Measurements from ENCODE around the gene TCF25. TPM values are rescaled to one million over a fixed set of nuclear protein-coding genes. Genes with fewer than 3 reads are reported as not detected.

TCF25 gene
- total RNA-seq, 5 donors from 2014 or later (not counting 1 experiment from before 2014, with no cell fraction given), result 289 to 400 (median 322) TPM

GRCh38 chr16:89952049-89952448 lies 78.7 kb downstream of the TCF25 start:
- ChIA-PET POLR2A (no interaction called here), CTCF (interaction anchor here in 1 of 2 donors (1.0 kb wide), 1 partner anchor 44 kb away, joined by 3 read pairs; no protein-coding TSS in a partner anchor)
- Histone ChIP-seq H3K27me3 (replicated peaks in 1 of 2; ENCODE audit: control insufficient read depth in 2 of 2, extremely low read depth in 1 of 2, insufficient read depth in 2 of 2, low read length in 1 of 2) (peaks cover 2 to 14% of the 10 kb centered on the region in 2 experiments), H3K4me1 (ENCODE audit: control insufficient read depth in 1 of 2, extremely low read depth in 1 of 2, insufficient read depth in 2 of 2, low read length in 2 of 2) (peaks cover 3 to 22% of the 10 kb centered on the region in 2 experiments), H3K9me3 (no peaks in the 10 kb centered on the region), H3K36me3 (ENCODE audit: control insufficient read depth in 2 of 2, extremely low read depth in 1 of 2, insufficient read depth in 1 of 2, low read length in 1 of 2) (peaks cover 5 to 6% of the 10 kb centered on the region in 2 donors), H3K4me3 (ENCODE audit: control insufficient read depth in 1 of 2, extremely low read depth in 1 of 2, low read length in 1 of 2) (no peak overlapping the region), H3K27ac (ENCODE audit: low read length) (no peak overlapping the region)
- H3K27me3 Mint-ChIP-seq, result peaks cover 4% of the 10 kb centered on the region in 2 donors
- no peak overlapping the region for H3K4me3 Mint-ChIP-seq
- H3K27ac Mint-ChIP-seq, result no peak overlapping the region
- WGBS (ENCODE audit: insufficient coverage), result 100% methylated on average over 7 of the region's 12 CpGs
- H3K4me1 Mint-ChIP-seq, result peaks cover 10 to 32% (median 15%) of the 10 kb centered on the region in 3 donors
- no peak for ATAC-seq (replicated peaks in 1 of 4)
- H3K36me3 Mint-ChIP-seq, result peaks cover 7% of the 10 kb centered on the region
- no peak for DNase-seq
- no peaks in the 10 kb centered on the region for H3K9me3 Mint-ChIP-seq

GRCh38 chr16:89952551-89952950 lies 79.2 kb downstream of the TCF25 start:
- no peak for ATAC-seq (replicated peaks in 1 of 4)
- Histone ChIP-seq H3K4me1 (ENCODE audit: control insufficient read depth in 1 of 2, extremely low read depth in 1 of 2, insufficient read depth in 2 of 2, low read length in 2 of 2) (peaks cover 3 to 20% of the 10 kb centered on the region in 2 experiments), H3K27ac (ENCODE audit: low read length) (no peak overlapping the region), H3K36me3 (ENCODE audit: control insufficient read depth in 2 of 2, extremely low read depth in 1 of 2, insufficient read depth in 1 of 2, low read length in 1 of 2) (peaks cover 5 to 10% of the 10 kb centered on the region in 2 donors), H3K4me3 (ENCODE audit: control insufficient read depth in 1 of 2, extremely low read depth in 1 of 2, low read length in 1 of 2) (no peak overlapping the region), H3K27me3 (replicated peaks in 1 of 2; ENCODE audit: control insufficient read depth in 2 of 2, extremely low read depth in 1 of 2, insufficient read depth in 2 of 2, low read length in 1 of 2) (peaks cover under 1 to 8% of the 10 kb centered on the region in 2 experiments), H3K9me3 (no peaks in the 10 kb centered on the region)
- no peaks in the 10 kb centered on the region for H3K9me3 Mint-ChIP-seq
- H3K4me1 Mint-ChIP-seq, result peaks cover 8 to 29% (median 13%) of the 10 kb centered on the region in 3 donors
- CTCF ChIA-PET, result interaction anchor here in 1 of 2 donors (0.5 to 1.0 kb wide), 2 partner anchors 45 to 64 kb away, joined by 3 read pairs; no protein-coding TSS in a partner anchor
- H3K36me3 Mint-ChIP-seq, result peaks cover 10% of the 10 kb centered on the region
- POLR2A ChIA-PET, result no interaction called here
- DNase-seq, result no peak
- peaks cover 1% of the 10 kb centered on the region in 2 donors for H3K27me3 Mint-ChIP-seq
- H3K4me3 Mint-ChIP-seq, result no peak overlapping the region
- no peak overlapping the region for H3K27ac Mint-ChIP-seq
- WGBS (ENCODE audit: insufficient coverage), result 73% methylated on average over 3 of the region's 6 CpGs

GRCh38 chr16:89953671-89954406 lies 80.4 kb downstream of the TCF25 start:
- peaks cover 13 to 15% of the 10 kb centered on the region in 2 donors for H3K36me3 ChIP-seq (ENCODE audit: control insufficient read depth in 2 of 2, extremely low read depth in 1 of 2, insufficient read depth in 1 of 2, low read length in 1 of 2)
- ChIA-PET POLR2A (no interaction called here), CTCF (no interaction called here)
- H3K4me3 ChIP-seq (ENCODE audit: control insufficient read depth in 1 of 2, extremely low read depth in 1 of 2, low read length in 1 of 2), result no peak overlapping the region
- peaks cover 0 to 2% of the 10 kb centered on the region in 2 experiments for H3K27me3 ChIP-seq (replicated peaks in 1 of 2; ENCODE audit: control insufficient read depth in 2 of 2, extremely low read depth in 1 of 2, insufficient read depth in 2 of 2, low read length in 1 of 2)
- H3K4me1 ChIP-seq (ENCODE audit: control insufficient read depth in 1 of 2, extremely low read depth in 1 of 2, insufficient read depth in 2 of 2, low read length in 2 of 2), result peaks cover 3 to 10% of the 10 kb centered on the region in 2 experiments
- H3K36me3 Mint-ChIP-seq, result peaks cover 17% of the 10 kb centered on the region
- H3K27ac ChIP-seq (ENCODE audit: low read length), result no peak overlapping the region
- H3K4me3 Mint-ChIP-seq, result no peak overlapping the region
- DNase-seq, result no peak
- H3K4me1 Mint-ChIP-seq, result peaks cover 5 to 25% (median 9%) of the 10 kb centered on the region in 3 donors
- H3K27ac Mint-ChIP-seq, result no peak overlapping the region
- no peaks in the 10 kb centered on the region for H3K27me3 Mint-ChIP-seq
- no peaks in the 10 kb centered on the region for H3K9me3 Mint-ChIP-seq
- no peaks in the 10 kb centered on the region for H3K9me3 ChIP-seq
- 93% methylated on average over 7 of the region's 11 CpGs for WGBS (ENCODE audit: insufficient coverage)
- no peak for ATAC-seq (replicated peaks in 1 of 4)

GRCh38 chr16:89954462-89954861 lies 81.1 kb downstream of the TCF25 start:
- CTCF ChIA-PET, result no interaction called here
- Mint-ChIP-seq H3K27ac (no peak overlapping the region), H3K4me3 (no peak overlapping the region), H3K27me3 (no peaks in the 10 kb centered on the region), H3K36me3 (peaks cover 23% of the 10 kb centered on the region), H3K4me1 (peaks cover 5 to 25% (median 9%) of the 10 kb centered on the region in 3 donors), H3K9me3 (no peaks in the 10 kb centered on the region)
- ATAC-seq (replicated peaks in 1 of 4), result no peak
- Histone ChIP-seq H3K4me1 (ENCODE audit: control insufficient read depth in 1 of 2, extremely low read depth in 1 of 2, insufficient read depth in 2 of 2, low read length in 2 of 2) (peaks cover under 1 to 6% of the 10 kb centered on the region in 2 experiments), H3K9me3 (no peaks in the 10 kb centered on the region), H3K4me3 (ENCODE audit: control insufficient read depth in 1 of 2, extremely low read depth in 1 of 2, low read length in 1 of 2) (no peak overlapping the region), H3K27me3 (replicated peaks in 1 of 2; ENCODE audit: control insufficient read depth in 2 of 2, extremely low read depth in 1 of 2, insufficient read depth in 2 of 2, low read length in 1 of 2) (no peaks in the 10 kb centered on the region), H3K27ac (ENCODE audit: low read length) (no peak overlapping the region), H3K36me3 (ENCODE audit: control insufficient read depth in 2 of 2, extremely low read depth in 1 of 2, insufficient read depth in 1 of 2, low read length in 1 of 2) (peaks cover 14 to 15% of the 10 kb centered on the region in 2 donors)
- POLR2A ChIA-PET, result no interaction called here
- DNase-seq, result no peak
- WGBS (ENCODE audit: insufficient coverage), result 90% methylated on average over 13 of the region's 15 CpGs

GRCh38 chr16:89955001-89955685 lies 81.8 kb downstream of the TCF25 start:
- Mint-ChIP-seq H3K4me3 (no peak overlapping the region), H3K9me3 (no peaks in the 10 kb centered on the region), H3K27me3 (no peaks in the 10 kb centered on the region), H3K27ac (no peak overlapping the region), H3K36me3 (peaks cover 28% of the 10 kb centered on the region), H3K4me1 (peaks cover 0 to 20% (median 2%) of the 10 kb centered on the region in 3 donors)
- CTCF ChIA-PET, result no interaction called here
- POLR2A ChIA-PET, result no interaction called here
- WGBS (ENCODE audit: insufficient coverage), result 93% methylated on average over 11 of the region's 15 CpGs
- Histone ChIP-seq H3K36me3 (ENCODE audit: control insufficient read depth in 2 of 2, extremely low read depth in 1 of 2, insufficient read depth in 1 of 2, low read length in 1 of 2) (peaks cover 15 to 19% of the 10 kb centered on the region in 2 donors), H3K4me3 (ENCODE audit: control insufficient read depth in 1 of 2, extremely low read depth in 1 of 2, low read length in 1 of 2) (no peak overlapping the region), H3K9me3 (no peaks in the 10 kb centered on the region), H3K27ac (ENCODE audit: low read length) (no peak overlapping the region), H3K27me3 (replicated peaks in 1 of 2; ENCODE audit: control insufficient read depth in 2 of 2, extremely low read depth in 1 of 2, insufficient read depth in 2 of 2, low read length in 1 of 2) (no peaks in the 10 kb centered on the region), H3K4me1 (ENCODE audit: control insufficient read depth in 1 of 2, extremely low read depth in 1 of 2, insufficient read depth in 2 of 2, low read length in 2 of 2) (no peaks in the 10 kb centered on the region)
- ATAC-seq (replicated peaks in 1 of 4) (no peak), DNase-seq (no peak)

DNA sequence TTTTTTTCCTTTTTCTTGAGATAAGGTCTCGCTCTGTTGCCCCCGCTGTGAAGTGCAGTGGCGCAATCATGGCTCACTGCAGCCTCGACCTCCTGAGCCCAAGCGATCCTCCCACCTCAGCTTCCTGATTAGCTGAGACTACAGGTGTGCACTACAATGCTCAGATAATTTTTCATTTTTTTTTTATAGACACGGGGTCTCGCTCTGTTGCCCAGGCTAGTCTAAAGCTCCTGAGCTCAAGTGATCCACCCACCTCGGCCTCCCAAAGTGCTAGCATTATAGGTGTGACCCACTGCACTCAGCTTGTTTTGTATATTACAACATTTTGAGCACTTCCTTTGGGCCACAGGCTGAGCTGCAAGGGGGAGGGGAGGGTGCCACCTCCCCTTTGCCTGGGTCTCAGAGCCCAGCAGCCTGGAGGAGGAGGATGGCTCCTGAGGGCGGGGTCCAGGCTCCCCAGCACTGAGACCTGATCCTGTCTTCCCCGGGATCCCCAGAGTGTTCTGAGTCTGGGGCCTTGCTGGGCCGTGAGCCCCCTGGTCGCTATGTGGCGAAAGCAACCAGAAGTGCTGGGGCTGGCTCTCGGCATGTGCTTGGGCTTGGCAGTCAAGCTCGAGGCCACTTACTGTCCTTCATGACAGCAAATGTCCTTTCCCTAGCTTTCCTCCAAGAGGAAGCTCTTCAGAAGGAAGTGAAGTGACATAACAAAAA lies 83.3 kb downstream of the TCF25 start:
- Mint-ChIP-seq H3K36me3 (peaks cover 40% of the 10 kb centered on the region), H3K4me1 (peaks cover 0 to 15% (median 0%) of the 10 kb centered on the region in 3 donors), H3K4me3 (no peak overlapping the region), H3K27ac (no peak overlapping the region), H3K27me3 (no peaks in the 10 kb centered on the region), H3K9me3 (no peaks in the 10 kb centered on the region)
- Histone ChIP-seq H3K27me3 (replicated peaks in 1 of 2; ENCODE audit: control insufficient read depth in 2 of 2, extremely low read depth in 1 of 2, insufficient read depth in 2 of 2, low read length in 1 of 2) (no peaks in the 10 kb centered on the region), H3K9me3 (no peaks in the 10 kb centered on the region), H3K4me3 (ENCODE audit: control insufficient read depth in 1 of 2, extremely low read depth in 1 of 2, low read length in 1 of 2) (no peak overlapping the region), H3K36me3 (ENCODE audit: control insufficient read depth in 2 of 2, extremely low read depth in 1 of 2, insufficient read depth in 1 of 2, low read length in 1 of 2) (peaks cover 17 to 21% of the 10 kb centered on the region in 2 donors), H3K27ac (ENCODE audit: low read length) (no peak overlapping the region), H3K4me1 (ENCODE audit: control insufficient read depth in 1 of 2, extremely low read depth in 1 of 2, insufficient read depth in 2 of 2, low read length in 2 of 2) (no peaks in the 10 kb centered on the region)
- CTCF ChIA-PET, result interaction anchor here in 1 of 2 donors (0.6 kb wide), 1 partner anchor 82 kb away, joined by 4 read pairs; no protein-coding TSS in a partner anchor
- ATAC-seq (replicated peaks in 1 of 4), result no peak
- DNase-seq, result no peak
- 93% methylated on average over 5 of the region's 15 CpGs for WGBS (ENCODE audit: insufficient coverage)
- POLR2A ChIA-PET, result no interaction called here

Data from T-cell (primary cell).